K562 (cell line): ENCODE measurements around the gene CDCP1. TPM values are rescaled to one million over a fixed set of nuclear protein-coding genes. Genes with fewer than 3 reads are reported as not detected.

Experiments used
- ARNT ChIP-seq, 2 experiments: fragments of 450-650 bp; IDR thresholded peaks; 2 replicates each; pipeline ENCODE4 v1.6.1; 2016; ENCODE audit warnings: mild to moderate bottlenecking in 1 of 2
- CBFA2T3 ChIP-seq: fragments of 450-650 bp; IDR thresholded peaks from 2 replicates; pipeline ENCODE4 v1.6.1; 2017
- CBFB ChIP-seq: sonication (generic); formaldehyde crosslinking; IDR thresholded peaks from 2 replicates; pipeline ENCODE4 v1.4.0; 2020; ENCODE audit warnings: mild to moderate bottlenecking, missing genetic modification reagents
- DLX4 ChIP-seq: fragments of 250-450 bp; sonication (Bioruptor Pico); IDR thresholded peaks from 2 replicates; pipeline ENCODE4 v1.6.1; 2021; ENCODE audit warnings: mild to moderate bottlenecking
- GABPA ChIP-seq: fragments of 200-800 bp; sonication (Bioruptor generic); conservative IDR thresholded peaks from 2 replicates; pipeline ENCODE4 v1.6.1; 2016; ENCODE audit warnings: low read depth, missing genetic modification characterization, missing compliant biosample characterization
- GTF2F1 ChIP-seq: IDR thresholded peaks from 2 replicates; pipeline ENCODE4 v1.6.1; 2011; ENCODE audit warnings: low read depth, low read length, improper control_type of control experiment
- MEF2D ChIP-seq: conservative IDR thresholded peaks from 2 replicates; pipeline ENCODE4 v1.6.1; 2016; ENCODE audit warnings: low read depth, missing genetic modification characterization, missing compliant biosample characterization
- NCOA2 ChIP-seq, 2 experiments: fragments of 450-650 bp; IDR thresholded peaks; 2 replicates each; pipeline ENCODE4 v1.6.1; 2018; ENCODE audit warnings: mild to moderate bottlenecking in 2 of 2, moderate library complexity in 1 of 2; ENCODE audit not compliant: partially characterized antibody in 2 of 2
- POLR2G ChIP-seq: fragments of 200-400 bp; formaldehyde crosslinking; IDR thresholded peaks from 2 replicates; pipeline ENCODE4 v1.6.1; 2017; ENCODE audit warnings: low read depth, mild to moderate bottlenecking, antibody characterized with exemption, low read length, moderate library complexity
- RBBP5 ChIP-seq: fragments of 200-600 bp; sonication (generic); IDR thresholded peaks from 2 replicates; pipeline ENCODE4 v1.6.1; 2012; ENCODE audit warnings: borderline replicate concordance, mild to moderate bottlenecking, low read length, control low read depth, inconsistent platforms; ENCODE audit not compliant: insufficient read depth, poor library complexity, severe bottlenecking
- SNRNP70 ChIP-seq: fragments of 200-400 bp; formaldehyde crosslinking; optimal IDR thresholded peaks from 2 replicates; pipeline ENCODE3; 2017; ENCODE audit warnings: low read depth, low read length
- TCFL5 ChIP-seq: fragments of 250-450 bp; sonication (Bioruptor Pico); conservative IDR thresholded peaks from 2 replicates; pipeline ENCODE4 v1.6.1; 2021; ENCODE audit warnings: mild to moderate bottlenecking, moderate library complexity, matching md5 sums
- YBX1 ChIP-seq: fragments of 450-650 bp; IDR thresholded peaks from 2 replicates; pipeline ENCODE4 v1.7.1; 2016; ENCODE audit warnings: mild to moderate bottlenecking
- ZBTB17 ChIP-seq: fragments of 450-650 bp; formaldehyde crosslinking; IDR thresholded peaks from 2 replicates; pipeline ENCODE4 v1.4.0; 2020; ENCODE audit warnings: mild to moderate bottlenecking
- ZKSCAN1 ChIP-seq: fragments of 150-350 bp; IDR thresholded peaks from 2 replicates; pipeline ENCODE4 v1.6.1; 2016; ENCODE audit warnings: low read depth, low read length
- ZKSCAN3 ChIP-seq: fragments of 250-450 bp; sonication (Bioruptor Pico); IDR thresholded peaks from 2 replicates; pipeline ENCODE4 v1.4.0; 2020
- ZNF146 ChIP-seq: IDR thresholded peaks from one replicate; pipeline ENCODE4 v1.6.1; 2018; ENCODE audit warnings: missing compliant biosample characterization; ENCODE audit not compliant: unreplicated experiment
- ZNF583 ChIP-seq: fragments of 250-450 bp; sonication (Bioruptor Pico); IDR thresholded peaks from 2 replicates; pipeline ENCODE4 v1.4.0; 2020
- ZNF609 ChIP-seq: sonication (generic); formaldehyde crosslinking; IDR thresholded peaks from 2 replicates; pipeline ENCODE4 v1.8.1; 2023; ENCODE audit warnings: missing genetic modification reagents, mild to moderate bottlenecking, borderline replicate concordance
- polyA plus RNA-seq, 8 experiments: library from polyadenylated mRNA; depleted of rRNA in 4 of 8; stranded (reverse) in 5 of 8; unstranded in 3 of 8; fragments of >200 nt; fragmentation: Nextera tagmentation in 2 of 8; fragmentation: Illumina TruSeq in 1 of 8; extraction: Ambion mirVana in 2 of 8; extraction: Trizol in 1 of 8; gene quantifications; 2 replicates each; pipeline versions ENCODE4 v1.2.1 to v1.2.3, GENCODE V29; 2011 to 2014; ENCODE audit warnings: inconsistent platforms in 1 of 8, missing spikeins in 1 of 8
- total RNA-seq, 7 experiments: library from RNA; depleted of rRNA in 6 of 7; stranded (reverse); fragments of >200 nt in 6 of 7; fragmentation: Illumina TruSeq in 2 of 7; extraction: Trizol in 2 of 7; gene quantifications; 2 replicates each; pipeline versions ENCODE4 v1.2.1 to v1.2.3, GENCODE V29; 2011 to 2021; ENCODE audit warnings: low replicate concordance in 1 of 7
- TF ChIP-seq, protein P1 (sequence below): fragments of 450-650 bp; formaldehyde crosslinking; IDR thresholded peaks from 2 replicates; pipeline ENCODE4 v1.4.0; 2020; ENCODE audit warnings: mild to moderate bottlenecking, mixed read lengths
- TF ChIP-seq, protein P2 (sequence below): fragments of 450-650 bp; conservative IDR thresholded peaks from 2 replicates; pipeline ENCODE4 v1.6.1; 2016; ENCODE audit warnings: missing genetic modification characterization, low read depth, mild to moderate bottlenecking, missing compliant biosample characterization, moderate library complexity

CDCP1 gene
- total and polyA plus RNA-seq, 9 of the 15 experiments (the other 6 are each of a cell fraction or from before 2014, with no cell fraction given), result 3.9 to 16.4 (median 5.2) TPM

- TF ChIP-seq CBFA2T3, result no peak
- TF ChIP-seq ZNF583, result no peak
- no peak for TF ChIP-seq GTF2F1
- TF ChIP-seq RBBP5, result no peak
- TF ChIP-seq POLR2G, result no peak
- TF ChIP-seq MEF2D, result no peak
- no peak for TF ChIP-seq ZKSCAN1
- TF ChIP-seq ARNT (IDR thresholded peaks at IDR 0.05), result no peak
- no peak for TF ChIP-seq ZNF146 (CRISPR knock-in tag)
- TF ChIP-seq SNRNP70, result no peak
- TF ChIP-seq, protein P1, sequence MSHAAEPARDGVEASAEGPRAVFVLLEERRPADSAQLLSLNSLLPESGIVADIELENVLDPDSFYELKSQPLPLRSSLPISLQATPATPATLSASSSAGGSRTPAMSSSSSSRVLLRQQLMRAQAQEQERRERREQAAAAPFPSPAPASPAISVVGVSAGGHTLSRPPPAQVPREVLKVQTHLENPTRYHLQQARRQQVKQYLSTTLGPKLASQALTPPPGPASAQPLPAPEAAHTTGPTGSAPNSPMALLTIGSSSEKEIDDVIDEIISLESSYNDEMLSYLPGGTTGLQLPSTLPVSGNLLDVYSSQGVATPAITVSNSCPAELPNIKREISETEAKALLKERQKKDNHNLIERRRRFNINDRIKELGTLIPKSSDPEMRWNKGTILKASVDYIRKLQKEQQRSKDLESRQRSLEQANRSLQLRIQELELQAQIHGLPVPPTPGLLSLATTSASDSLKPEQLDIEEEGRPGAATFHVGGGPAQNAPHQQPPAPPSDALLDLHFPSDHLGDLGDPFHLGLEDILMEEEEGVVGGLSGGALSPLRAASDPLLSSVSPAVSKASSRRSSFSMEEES (CRISPR knock-in tag), result no peak
- 0 out of 2 replicates have a peak, but pooled peaks have one; percentile 12 for TF ChIP-seq CBFB (CRISPR knock-in tag)
- TF ChIP-seq YBX1, result no peak
- TF ChIP-seq GABPA, result no peak
- no peak for TF ChIP-seq TCFL5 (CRISPR knock-in tag)
- no peak for TF ChIP-seq DLX4 (CRISPR knock-in tag)
- no peak for TF ChIP-seq ZBTB17
- TF ChIP-seq NCOA2 (IDR thresholded peaks at IDR 0.05; ENCODE audit: partially characterized antibody in 2 of 2), result no peak
- TF ChIP-seq, protein P2, sequence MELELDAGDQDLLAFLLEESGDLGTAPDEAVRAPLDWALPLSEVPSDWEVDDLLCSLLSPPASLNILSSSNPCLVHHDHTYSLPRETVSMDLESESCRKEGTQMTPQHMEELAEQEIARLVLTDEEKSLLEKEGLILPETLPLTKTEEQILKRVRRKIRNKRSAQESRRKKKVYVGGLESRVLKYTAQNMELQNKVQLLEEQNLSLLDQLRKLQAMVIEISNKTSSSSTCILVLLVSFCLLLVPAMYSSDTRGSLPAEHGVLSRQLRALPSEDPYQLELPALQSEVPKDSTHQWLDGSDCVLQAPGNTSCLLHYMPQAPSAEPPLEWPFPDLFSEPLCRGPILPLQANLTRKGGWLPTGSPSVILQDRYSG (tag), result no peak
- TF ChIP-seq ZKSCAN3 (CRISPR knock-in tag), result no peak
- TF ChIP-seq ZNF609 (CRISPR knock-in tag), result no peak
Observed at GRCh38 chr3:45065373-45065720, 80.8 kb downstream of the CDCP1 start (continued).
